ENCODE data around the gene LRRK2. TPM values are rescaled to one million over a fixed set of nuclear protein-coding genes. Genes with fewer than 3 reads are reported as not detected.
"Not testable (repeated sequence)": the region's sequence is repeated elsewhere in the genome, so short reads cannot be mapped to it uniquely, and the experiment has no call there.

The LRRK2 gene
- total and polyA plus RNA-seq, 3 experiments from 2014 or later, result 0.31 TPM; not detected in 1

GRCh38 chr12:40387279-40387678, 162.5 kb downstream of the LRRK2 start:
- H3K9me3 Mint-ChIP-seq; H3K27ac ChIP-seq (ENCODE audit: low read depth, low read length); DNase-seq; H3K27me3 Mint-ChIP-seq; H3K27me3 ChIP-seq (ENCODE audit: insufficient read depth, low read length, poor library complexity, severe bottlenecking); POLR2A ChIA-PET; H3K36me3 Mint-ChIP-seq; H3K4me3 Mint-ChIP-seq; H3K4me1 Mint-ChIP-seq; H3K9me3 ChIP-seq (ENCODE audit: low read length); H3K4me3 ChIP-seq (ENCODE audit: low read length); CTCF ChIA-PET; H3K27ac Mint-ChIP-seq; H3K36me3 ChIP-seq (ENCODE audit: insufficient read depth, low read length); H3K4me1 ChIP-seq (ENCODE audit: insufficient read depth, low read length): not testable (repeated sequence)

- H3K27ac ChIP-seq (ENCODE audit: low read depth, low read length), result no peak overlapping the region
- ChIA-PET CTCF (no interaction called here), POLR2A (no interaction called here)
- H3K4me3 ChIP-seq (ENCODE audit: low read length), result no peak overlapping the region
- no peak overlapping the region for H3K27ac Mint-ChIP-seq
- no peak overlapping the region for H3K4me3 Mint-ChIP-seq
- no peak for DNase-seq
- no peaks in the 10 kb centered on the region for H3K27me3 ChIP-seq (ENCODE audit: insufficient read depth, low read length, poor library complexity, severe bottlenecking)
- H3K4me1 Mint-ChIP-seq, result no peaks in the 10 kb centered on the region
- H3K36me3 Mint-ChIP-seq, result no peaks in the 10 kb centered on the region
- H3K27me3 Mint-ChIP-seq, result peaks cover 0 to 10% of the 10 kb centered on the region in 2 donors
- no peaks in the 10 kb centered on the region for H3K36me3 ChIP-seq (ENCODE audit: insufficient read depth, low read length)
- no peaks in the 10 kb centered on the region for H3K9me3 ChIP-seq (ENCODE audit: low read length)
- no peaks in the 10 kb centered on the region for H3K4me1 ChIP-seq (ENCODE audit: insufficient read depth, low read length)
- H3K9me3 Mint-ChIP-seq, result peaks cover 0 to 6% (median 0%) of the 10 kb centered on the region in 5 donors
These were observed 166.2 kb downstream of the LRRK2 start for GRCh38 chr12:40390980-40391379.

GRCh38 chr12:40393026-40393425, 168.2 kb downstream of the LRRK2 start:
- H3K4me3 ChIP-seq (ENCODE audit: low read length), result no peak overlapping the region
- H3K36me3 Mint-ChIP-seq, result no peaks in the 10 kb centered on the region
- no peak overlapping the region for H3K4me3 Mint-ChIP-seq
- no peak for DNase-seq
- H3K27ac Mint-ChIP-seq, result no peak overlapping the region
- peaks cover 0 to 4% (median 0%) of the 10 kb centered on the region in 5 donors for H3K9me3 Mint-ChIP-seq
- H3K27me3 Mint-ChIP-seq, result peaks cover 0 to 5% of the 10 kb centered on the region in 2 donors
- POLR2A ChIA-PET, result no interaction called here
- H3K27ac ChIP-seq (ENCODE audit: low read depth, low read length), result no peak overlapping the region
- CTCF ChIA-PET, result no interaction called here
- H3K4me1 ChIP-seq (ENCODE audit: insufficient read depth, low read length), result no peaks in the 10 kb centered on the region
- no peaks in the 10 kb centered on the region for H3K27me3 ChIP-seq (ENCODE audit: insufficient read depth, low read length, poor library complexity, severe bottlenecking)
- no peaks in the 10 kb centered on the region for H3K36me3 ChIP-seq (ENCODE audit: insufficient read depth, low read length)
- H3K4me1 Mint-ChIP-seq, result no peaks in the 10 kb centered on the region
- H3K9me3 ChIP-seq (ENCODE audit: low read length), result no peaks in the 10 kb centered on the region

GRCh38 chr12:40399656-40400055, 174.9 kb downstream of the LRRK2 start:
- no peaks in the 10 kb centered on the region for H3K4me1 Mint-ChIP-seq
- no peak overlapping the region for H3K27ac Mint-ChIP-seq
- ChIA-PET POLR2A (no interaction called here), CTCF (no interaction called here)
- Histone ChIP-seq H3K36me3 (ENCODE audit: insufficient read depth, low read length) (no peaks in the 10 kb centered on the region), H3K27ac (ENCODE audit: low read depth, low read length) (no peak overlapping the region), H3K27me3 (ENCODE audit: insufficient read depth, low read length, poor library complexity, severe bottlenecking) (no peaks in the 10 kb centered on the region), H3K4me1 (ENCODE audit: insufficient read depth, low read length) (no peaks in the 10 kb centered on the region), H3K9me3 (ENCODE audit: low read length) (no peaks in the 10 kb centered on the region), H3K4me3 (ENCODE audit: low read length) (no peak overlapping the region)
- H3K36me3 Mint-ChIP-seq, result no peaks in the 10 kb centered on the region
- no peak overlapping the region for H3K4me3 Mint-ChIP-seq
- no peak for DNase-seq
- H3K9me3 Mint-ChIP-seq, result peaks cover 0 to 2% (median 0%) of the 10 kb centered on the region in 5 donors
- peaks cover 0 to 4% of the 10 kb centered on the region in 2 donors for H3K27me3 Mint-ChIP-seq

- Histone ChIP-seq H3K9me3 (ENCODE audit: low read length) (no peaks in the 10 kb centered on the region), H3K4me1 (ENCODE audit: insufficient read depth, low read length) (no peaks in the 10 kb centered on the region), H3K36me3 (ENCODE audit: insufficient read depth, low read length) (no peaks in the 10 kb centered on the region), H3K27ac (ENCODE audit: low read depth, low read length) (no peak overlapping the region), H3K27me3 (ENCODE audit: insufficient read depth, low read length, poor library complexity, severe bottlenecking) (no peaks in the 10 kb centered on the region), H3K4me3 (ENCODE audit: low read length) (no peak overlapping the region)
- POLR2A ChIA-PET, result no interaction called here
- Mint-ChIP-seq H3K9me3 (peaks cover 0 to 2% (median 0%) of the 10 kb centered on the region in 5 donors), H3K27ac (no peak overlapping the region), H3K4me1 (no peaks in the 10 kb centered on the region), H3K4me3 (no peak overlapping the region), H3K27me3 (no peaks in the 10 kb centered on the region), H3K36me3 (no peaks in the 10 kb centered on the region)
- no peak for DNase-seq
- CTCF ChIA-PET, result no interaction called here
These were observed 180.6 kb downstream of the LRRK2 start for GRCh38 chr12:40405419-40405818.

Other genes with a start within 250 kb of the LRRK2 start
- 1 to 10 TPM; 6.3 to 6.5 TPM for gene SLC2A13, start 118.9 kb upstream of the LRRK2 start, total RNA-seq
- gene SLC2A13, start 118.9 kb upstream of the LRRK2 start, polyA plus RNA-seq, result 2.1 TPM